ENCODE measurements around the gene GPR68.
"Not testable (repeated sequence)": the region's sequence is repeated elsewhere in the genome, so short reads cannot be mapped to it uniquely, and the experiment has no call there.

The GPR68 gene

DNA sequence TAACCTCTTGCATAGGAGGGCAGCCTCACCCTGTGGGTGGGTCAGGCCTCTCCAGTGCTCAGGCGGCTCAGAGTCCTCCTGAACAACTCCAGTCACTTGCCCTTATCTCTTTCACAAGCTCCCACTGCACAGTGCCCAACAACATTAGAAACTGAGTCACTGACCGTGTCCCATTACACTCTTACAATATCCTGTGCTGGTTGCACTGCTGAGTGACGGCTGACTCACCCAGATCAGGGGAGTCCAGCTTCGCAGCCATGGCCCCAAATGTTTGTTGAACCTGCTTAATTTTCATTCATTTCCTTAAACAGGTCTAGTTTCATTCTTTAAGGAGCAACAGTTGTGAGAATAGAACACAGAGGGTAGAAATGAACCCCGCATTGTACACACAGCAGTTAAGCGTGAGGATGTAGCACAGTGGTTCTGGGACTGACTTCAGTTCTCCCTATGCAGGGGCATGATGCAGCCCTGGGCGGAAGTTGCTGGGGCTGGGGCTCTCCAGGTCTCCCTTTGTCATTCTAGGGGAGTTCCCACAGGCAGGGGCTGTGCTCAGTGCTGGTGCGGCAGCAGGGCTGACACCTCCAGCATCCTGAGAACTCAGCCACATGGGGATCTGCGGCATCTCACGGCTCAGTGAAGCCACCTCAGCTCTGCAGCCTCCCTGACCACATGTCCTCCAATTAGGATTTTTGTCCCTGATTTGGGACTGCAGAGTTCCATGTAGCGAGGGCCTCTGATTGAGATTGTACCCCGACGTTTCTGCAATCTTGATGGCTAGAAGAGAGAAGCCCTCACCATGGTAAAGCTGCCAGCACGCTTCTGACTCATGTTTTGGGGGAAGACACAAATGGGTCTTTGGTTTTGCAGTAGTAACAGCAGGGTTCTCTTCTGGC lies 16.1 kb downstream of the GPR68 start:
- DNase-seq (ENCODE audit: low spot score), result no peak

GRCh38 chr14:91227183-91227628 lies 17.3 kb downstream of the GPR68 start:
- no peak for DNase-seq (ENCODE audit: low spot score)

GRCh38 chr14:91226360-91226759 lies 18.1 kb downstream of the GPR68 start:
- DNase-seq (ENCODE audit: low spot score), result not testable (repeated sequence)

DNA sequence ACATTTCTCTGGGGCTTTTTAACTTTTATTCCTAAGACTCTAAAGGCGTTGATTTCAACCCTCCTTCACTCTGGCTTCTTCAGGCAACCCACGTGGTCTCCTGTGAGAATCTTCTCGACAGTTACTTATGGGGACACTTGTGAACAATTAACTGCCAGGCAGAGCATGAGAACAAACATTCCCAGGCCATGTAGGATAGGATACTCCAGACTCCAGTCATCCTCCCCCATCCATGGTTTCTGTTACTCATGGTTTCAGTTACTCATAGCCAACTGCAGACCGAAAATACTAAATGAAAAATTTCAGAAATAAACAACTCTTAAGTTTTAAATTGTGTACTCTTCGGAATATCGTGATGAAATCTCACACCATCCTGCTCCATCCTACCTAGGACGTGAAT lies 19.5 kb downstream of the GPR68 start:
- DNase-seq (ENCODE audit: low spot score), result no peak

DNA sequence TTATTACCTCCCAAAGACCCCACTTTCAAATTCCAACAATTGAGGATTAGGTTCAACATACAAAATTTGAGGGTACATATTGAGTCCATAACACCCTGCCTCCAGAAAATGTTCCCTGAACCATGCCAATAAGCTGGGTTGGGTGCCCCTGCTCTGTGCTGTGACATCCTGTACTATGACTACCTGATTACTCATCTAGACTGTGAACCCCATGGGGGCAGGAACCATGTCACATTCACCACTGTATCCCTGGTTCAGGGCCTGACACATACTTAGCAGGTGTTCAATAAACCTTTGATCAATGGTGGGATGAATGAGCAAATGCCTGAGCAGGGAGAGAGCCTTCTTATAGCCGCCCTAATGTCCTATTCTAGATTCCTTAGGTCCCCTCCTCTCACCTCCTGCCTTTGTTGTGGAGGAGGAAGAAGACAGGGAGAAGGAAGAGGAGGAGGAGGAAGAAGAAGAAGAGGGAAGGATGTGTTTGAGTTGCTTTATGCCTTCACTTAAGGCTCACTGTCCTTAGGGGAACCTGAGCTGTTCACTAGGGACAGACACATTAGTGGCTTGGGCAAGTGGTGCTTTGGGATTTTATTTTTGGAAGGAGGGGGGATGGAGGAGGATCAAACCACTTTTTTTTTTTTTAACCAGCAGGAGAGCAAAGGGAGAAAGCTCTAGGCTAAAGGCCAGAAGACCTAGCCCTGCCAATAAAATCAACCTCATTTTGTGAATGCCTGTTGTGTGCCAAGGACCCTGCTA lies 21.3 kb downstream of the GPR68 start:
- DNase-seq (ENCODE audit: low spot score), result no peak

GRCh38 chr14:91221270-91221669 lies 23.2 kb downstream of the GPR68 start:
- no peak for DNase-seq (ENCODE audit: low spot score)

DNA sequence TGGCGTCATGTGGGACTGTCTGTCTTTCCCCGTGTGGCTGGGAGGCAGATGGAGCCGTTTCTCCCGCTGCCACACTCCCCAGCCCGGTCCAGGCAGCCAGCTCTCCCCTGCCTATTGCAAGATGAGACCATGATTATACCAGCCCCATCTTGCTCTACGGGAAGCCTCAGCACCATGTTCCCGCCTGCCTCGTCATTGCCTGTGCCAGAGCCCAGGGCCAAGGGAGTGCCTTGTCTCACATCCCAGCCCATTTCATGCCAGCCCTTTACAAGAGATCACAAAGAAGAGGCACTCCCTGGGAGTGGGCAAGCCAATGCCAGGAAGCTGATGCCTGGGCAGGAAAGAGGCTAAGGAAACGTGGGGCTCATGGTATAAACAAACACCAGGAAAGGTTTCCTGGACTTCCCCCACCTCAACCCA lies 23.9 kb downstream of the GPR68 start:
- DNase-seq (ENCODE audit: low spot score), result no peak

GRCh38 chr14:91219517-91220389 lies 24.8 kb downstream of the GPR68 start:
- no peak for DNase-seq (ENCODE audit: low spot score)

- no peak for DNase-seq (ENCODE audit: low spot score)
These were observed 26.5 kb downstream of the GPR68 start for GRCh38 chr14:91218014-91218413.

DNA sequence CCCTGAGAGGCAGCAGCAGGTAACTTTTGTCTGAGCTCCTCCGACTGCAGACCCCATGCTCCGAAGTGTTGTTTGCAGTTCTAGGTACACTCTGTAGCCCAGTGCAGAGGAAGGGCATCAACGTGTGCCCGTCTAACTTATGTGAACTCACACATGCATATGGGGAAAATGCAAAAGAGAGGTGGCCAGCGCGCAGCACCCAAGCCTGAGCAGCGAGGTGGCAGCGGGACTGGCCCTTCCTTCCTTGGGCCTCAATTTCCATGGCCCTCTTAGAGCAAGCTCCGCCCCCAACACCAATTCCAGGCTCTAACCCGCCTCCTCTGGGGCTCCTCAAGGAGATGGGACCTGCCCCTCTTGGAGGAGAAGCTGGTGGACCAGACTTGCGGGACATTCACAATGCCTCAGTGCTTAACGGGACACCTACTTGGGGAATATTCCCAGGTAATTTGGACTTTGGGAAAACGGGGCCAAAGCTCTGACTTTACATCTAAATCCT lies 27.7 kb downstream of the GPR68 start:
- DNase-seq (ENCODE audit: low spot score), result no peak

- DNase-seq (ENCODE audit: low spot score), result no peak
These were observed 29.1 kb downstream of the GPR68 start for GRCh38 chr14:91215381-91215780.

- DNase-seq (ENCODE audit: low spot score), result no peak
These were observed 30.2 kb downstream of the GPR68 start for GRCh38 chr14:91214306-91214705.

GRCh38 chr14:91211017-91211416 lies 33.5 kb downstream of the GPR68 start:
- DNase-seq (ENCODE audit: low spot score), result no peak

GRCh38 chr14:91207008-91207407 lies 37.5 kb downstream of the GPR68 start:
- DNase-seq (ENCODE audit: low spot score), result no peak

GRCh38 chr14:91205459-91205858 lies 39.0 kb downstream of the GPR68 start:
- no peak for DNase-seq (ENCODE audit: low spot score)

DNA sequence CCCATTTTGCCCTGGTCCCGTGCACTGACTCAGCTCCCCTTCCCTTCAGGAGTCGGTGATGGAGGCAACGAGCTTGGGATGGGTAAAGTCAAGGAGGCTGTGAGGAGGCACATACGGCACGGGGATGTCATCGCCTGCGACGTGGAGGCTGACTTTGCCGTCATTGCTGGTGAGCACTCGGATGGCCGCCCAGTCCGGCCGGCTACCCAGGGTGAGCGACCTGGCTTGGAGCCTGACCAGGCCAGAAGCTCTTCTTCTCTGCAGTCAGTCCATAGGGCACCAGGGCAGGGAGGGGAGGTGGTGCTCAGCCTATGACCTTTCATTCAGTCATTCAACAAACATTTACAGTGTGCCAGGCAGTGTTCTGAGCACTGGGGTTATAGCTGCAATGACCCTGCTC lies 39.8 kb downstream of the GPR68 start:
- DNase-seq (ENCODE audit: low spot score), result no peak

- DNase-seq (ENCODE audit: low spot score), result no peak
These were observed 42.1 kb downstream of the GPR68 start for GRCh38 chr14:91202234-91202974.

GRCh38 chr14:91200802-91201201 lies 43.7 kb downstream of the GPR68 start:
- not testable (repeated sequence) for DNase-seq (ENCODE audit: low spot score)

- DNase-seq (ENCODE audit: low spot score), result no peak
These were observed 46.9 kb downstream of the GPR68 start for GRCh38 chr14:91197631-91198030.

GRCh38 chr14:91195881-91196280 lies 48.6 kb downstream of the GPR68 start:
- no peak for DNase-seq (ENCODE audit: low spot score)

GRCh38 chr14:91193069-91193468 lies 51.4 kb downstream of the GPR68 start:
- DNase-seq (ENCODE audit: low spot score), result no peak
